Liver (tissue), 9 donors: Measurements from ENCODE around the gene CALR. TPM values are rescaled to one million over a fixed set of nuclear protein-coding genes. Genes with fewer than 3 reads are reported as not detected.
A peak's percentile ranks its signal among the peaks of the same experiment; 100 is the strongest.
"Not testable (repeated sequence)": the region's sequence is repeated elsewhere in the genome, so short reads cannot be mapped to it uniquely, and the experiment has no call there.

Source experiments
- DNase-seq: peaks from one replicate; pipeline ENCODE4 v3.0.0-alpha.2; 2017; ENCODE audit warnings: low spot score
- H3K27ac ChIP-seq, 2 donors: one replicate each; pipeline ENCODE4 v1.7.0; 2013; ENCODE audit warnings: inconsistent platforms in 2 of 2, low read length in 2 of 2, control low read depth in 1 of 2, low read depth in 1 of 2, mild to moderate bottlenecking in 1 of 2
- H3K27me3 ChIP-seq, 4 donors: one replicate each; pipeline versions ENCODE4 v1.6.1 to v1.7.0; 2013; ENCODE audit warnings: low read length in 3 of 4, inconsistent platforms in 1 of 4, mild to moderate bottlenecking in 1 of 4, moderate library complexity in 1 of 4; ENCODE audit not compliant: control insufficient read depth in 4 of 4, insufficient read depth in 4 of 4
- H3K36me3 ChIP-seq, 4 donors: one replicate each; pipeline versions ENCODE4 v1.6.1 to v1.7.0; 2013; ENCODE audit warnings: low read length in 3 of 4, mild to moderate bottlenecking in 3 of 4, low read depth in 1 of 4, moderate library complexity in 1 of 4; ENCODE audit not compliant: control insufficient read depth in 4 of 4, insufficient read depth in 3 of 4
- H3K4me1 ChIP-seq, 4 donors: one replicate each; pipeline versions ENCODE4 v1.6.1 to v1.7.0; 2013; ENCODE audit warnings: low read length in 3 of 4, mild to moderate bottlenecking in 3 of 4, moderate library complexity in 1 of 4; ENCODE audit not compliant: control insufficient read depth in 4 of 4, insufficient read depth in 4 of 4
- H3K4me3 ChIP-seq, 3 donors: one replicate each; pipeline versions ENCODE4 v1.6.1 to v1.7.0; 2013; ENCODE audit warnings: low read length in 3 of 3, control low read depth in 1 of 3, low read depth in 1 of 3, mild to moderate bottlenecking in 1 of 3
- H3K9ac ChIP-seq, 2 donors: one replicate each; pipeline ENCODE4 v1.7.0; 2013; ENCODE audit warnings: low read length in 2 of 2, mild to moderate bottlenecking in 2 of 2, moderate library complexity in 2 of 2, control low read depth in 1 of 2, low read depth in 1 of 2
- H3K9me3 ChIP-seq, 4 donors: one replicate each; pipeline versions ENCODE4 v1.6.1 to v1.7.0; 2013; ENCODE audit warnings: low read length in 3 of 4; ENCODE audit not compliant: control insufficient read depth in 4 of 4
- EGR1 ChIP-seq, 2 donors: IDR thresholded peaks; 2 replicates each; pipeline ENCODE4 v1.6.1; 2016 to 2018; ENCODE audit warnings: antibody characterized with exemption in 2 of 2, low read depth in 2 of 2
- FOXA1 ChIP-seq: IDR thresholded peaks from 2 replicates; pipeline ENCODE4 v1.6.1; 2016; ENCODE audit warnings: antibody characterized with exemption
- FOXA2 ChIP-seq: IDR thresholded peaks from 2 replicates; pipeline ENCODE4 v1.6.1; 2016; ENCODE audit warnings: antibody characterized with exemption
- GABPA ChIP-seq, 2 donors: IDR thresholded peaks in 1 of 2; conservative IDR thresholded peaks in 1 of 2; 2 replicates each; pipeline ENCODE4 v1.6.1; 2016; ENCODE audit warnings: antibody characterized with exemption in 2 of 2, mild to moderate bottlenecking in 1 of 2, moderate library complexity in 1 of 2
- HNF4A ChIP-seq, 2 donors: conservative IDR thresholded peaks; 2 replicates each; pipeline ENCODE4 v1.6.1; 2016; ENCODE audit warnings: antibody characterized with exemption in 2 of 2, mild to moderate bottlenecking in 2 of 2
- HNF4G ChIP-seq: IDR thresholded peaks from 2 replicates; pipeline ENCODE4 v1.6.1; 2016; ENCODE audit warnings: antibody characterized with exemption
- JUND ChIP-seq, 2 donors: IDR thresholded peaks; 2 replicates each; pipeline ENCODE4 v1.6.1; 2016; ENCODE audit warnings: antibody characterized with exemption in 2 of 2
- NR2F2 ChIP-seq: IDR thresholded peaks from 2 replicates; pipeline ENCODE4 v1.6.1; 2016; ENCODE audit warnings: antibody characterized with exemption
- RAD21 ChIP-seq, 2 donors: IDR thresholded peaks; 2 replicates each; pipeline ENCODE4 v1.6.1; 2016; ENCODE audit warnings: antibody characterized with exemption in 2 of 2, mild to moderate bottlenecking in 2 of 2
- RXRA ChIP-seq, 2 donors: IDR thresholded peaks; 2 replicates each; pipeline ENCODE4 v1.6.1; 2017 to 2018; ENCODE audit warnings: antibody characterized with exemption in 2 of 2, mild to moderate bottlenecking in 1 of 2
- SP1 ChIP-seq: IDR thresholded peaks from 2 replicates; pipeline ENCODE4 v1.6.1; 2018; ENCODE audit warnings: antibody characterized with exemption, mild to moderate bottlenecking
- TAF1 ChIP-seq: conservative IDR thresholded peaks from 2 replicates; pipeline ENCODE4 v1.6.1; 2016; ENCODE audit warnings: antibody characterized with exemption, mild to moderate bottlenecking
- YY1 ChIP-seq: IDR thresholded peaks from 2 replicates; pipeline ENCODE4 v1.6.1; 2016; ENCODE audit warnings: antibody characterized with exemption, mild to moderate bottlenecking
- WGBS: extraction: QIAGEN DNeasy Blood & Tissue Kit; methylation state at CpG from one replicate; pipeline ENCODE4 v1.1.7; 2013; 5-methylcytosine and 5-hydroxymethylcytosine counted together
- polyA plus RNA-seq, 2 donors: library from polyadenylated mRNA; stranded (reverse) in 1 of 2; unstranded in 1 of 2; fragments of 200-250 nt in 1 of 2; fragments of >200 nt in 1 of 2; fragmentation: Nextera tagmentation in 1 of 2; extraction: Ambion mirVana in 1 of 2; gene quantifications; one replicate each; pipeline versions ENCODE4 v1.2.1 to v1.2.3, GENCODE V29; 2013 to 2015
- total RNA-seq, 2 donors: library from RNA; depleted of rRNA; stranded (reverse); fragments of >200 nt; gene quantifications; one replicate each; pipeline ENCODE4 v1.2.3, GENCODE V29; 2014
- TF ChIP-seq, protein P1 (sequence below): fragments of 150-350 bp; IDR thresholded peaks from 2 replicates; pipeline ENCODE4 v1.5.1; 2017; ENCODE audit warnings: improper control_type of control experiment, low read depth, low read length; ENCODE audit not compliant: missing input control
- TF ChIP-seq, protein P2 (sequence below): IDR thresholded peaks from 2 replicates; pipeline ENCODE4 v1.6.1; 2016; ENCODE audit warnings: antibody characterized with exemption
- TF ChIP-seq, protein P3 (sequence below): IDR thresholded peaks from 2 replicates; pipeline ENCODE4 v1.6.1; 2016; ENCODE audit warnings: antibody characterized with exemption
- TF ChIP-seq, protein P4 (sequence below): IDR thresholded peaks from 2 replicates; pipeline ENCODE4 v1.6.1; 2016; ENCODE audit warnings: antibody characterized with exemption
- TF ChIP-seq, protein P5 (sequence below): IDR thresholded peaks from 2 replicates; pipeline ENCODE4 v1.6.1; 2016; ENCODE audit warnings: antibody characterized with exemption, mild to moderate bottlenecking
- donor health status: healthy.
- donor health status: healthy.
- donor health status: healthy.
- donor health status: healthy.
- donor health status: healthy.

The CALR gene
- 1,000 to 10,000 TPM in 1 of 2 donors, 100 to 1,000 TPM in 1; 618 to 1,316 TPM for total RNA-seq
- 1,000 to 10,000 TPM in 1 of 2 donors, 100 to 1,000 TPM in 1; 913 to 1,228 TPM for polyA plus RNA-seq

DNA sequence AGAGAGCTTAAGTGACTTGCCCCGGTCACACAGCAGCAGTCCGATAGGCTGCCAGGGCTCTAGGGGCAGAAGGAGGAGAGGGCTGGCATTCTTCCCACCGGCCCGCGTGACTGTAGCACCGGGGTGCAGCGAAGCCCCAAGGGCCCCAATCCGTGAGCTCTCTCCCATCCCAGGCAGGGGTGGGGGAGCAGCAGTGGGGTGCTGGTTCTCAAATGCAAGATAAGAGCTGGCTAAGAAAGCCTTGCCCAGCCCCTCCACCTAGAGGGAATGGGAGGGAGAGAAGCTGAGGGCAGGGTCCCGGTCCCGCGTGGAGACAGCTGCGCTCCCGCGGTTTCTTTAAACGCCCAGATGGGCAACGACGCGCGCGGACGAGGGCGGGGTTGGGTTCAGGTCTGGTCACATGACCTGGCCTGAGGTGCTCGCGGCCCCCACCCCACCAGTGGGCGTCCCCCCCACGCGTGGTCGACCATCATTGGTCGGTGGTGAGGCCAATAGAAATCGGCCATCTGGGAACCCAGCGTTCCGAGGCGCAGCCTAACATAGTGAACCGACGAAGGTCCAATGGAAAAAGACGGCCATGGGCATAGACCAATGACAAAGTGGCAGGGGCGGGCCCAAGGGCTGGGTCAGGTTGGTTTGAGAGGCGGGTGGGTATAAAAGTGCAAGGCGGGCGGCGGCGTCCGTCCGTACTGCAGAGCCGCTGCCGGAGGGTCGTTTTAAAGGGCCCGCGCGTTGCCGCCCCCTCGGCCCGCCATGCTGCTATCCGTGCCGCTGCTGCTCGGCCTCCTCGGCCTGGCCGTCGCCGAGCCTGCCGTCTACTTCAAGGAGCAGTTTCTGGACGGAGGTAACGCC is at the start of gene CALR:
TSS of gene CALR (plus strand) at position 683 of the 852 bp plus-strand sequence. CDS start at position 754, 71 bp downstream.
- Histone ChIP-seq H3K9ac (peak within 1 kb of the TSS; percentile 76 to 91), H3K4me1 (peaks cover 10 to 42% (median 31%) of the 10 kb centered on the region in 4 donors), H3K27ac (peak within 1 kb of the TSS; percentile 81 to 84), H3K9me3 (no peaks in the 10 kb centered on the region), H3K4me3 (peak within 1 kb of the TSS; percentile 82 to 97 (median 85)), H3K36me3 (peaks cover 13 to 26% (median 21%) of the 10 kb centered on the region in 4 donors), H3K27me3 (no peaks in the 10 kb centered on the region)
- TF ChIP-seq YY1 (peak; percentile 90), FOXA2 (no peak), NR2F2 (no peak), GABPA (IDR thresholded peaks at IDR 0.05 in 1 of 2, conservative IDR thresholded peaks at IDR 0.05 in 1 of 2) (peak in 1 of 2 donors; percentile 72), RXRA (IDR thresholded peaks at IDR 0.05) (peak; percentile 52 to 62), TAF1 (peak; percentile 94), FOXA1 (no peak), EGR1 (IDR thresholded peaks at IDR 0.05; ENCODE audit: low read depth in 2 of 2) (peak; percentile 70 to 73), RAD21 (IDR thresholded peaks at IDR 0.05) (no peak), SP1 (peak; percentile 97), HNF4A (conservative IDR thresholded peaks at IDR 0.05) (peak; percentile 30 to 55), JUND (IDR thresholded peaks at IDR 0.05) (peak in 1 of 2 donors; percentile 60), HNF4G (no peak)
- TF ChIP-seq, protein P1, sequence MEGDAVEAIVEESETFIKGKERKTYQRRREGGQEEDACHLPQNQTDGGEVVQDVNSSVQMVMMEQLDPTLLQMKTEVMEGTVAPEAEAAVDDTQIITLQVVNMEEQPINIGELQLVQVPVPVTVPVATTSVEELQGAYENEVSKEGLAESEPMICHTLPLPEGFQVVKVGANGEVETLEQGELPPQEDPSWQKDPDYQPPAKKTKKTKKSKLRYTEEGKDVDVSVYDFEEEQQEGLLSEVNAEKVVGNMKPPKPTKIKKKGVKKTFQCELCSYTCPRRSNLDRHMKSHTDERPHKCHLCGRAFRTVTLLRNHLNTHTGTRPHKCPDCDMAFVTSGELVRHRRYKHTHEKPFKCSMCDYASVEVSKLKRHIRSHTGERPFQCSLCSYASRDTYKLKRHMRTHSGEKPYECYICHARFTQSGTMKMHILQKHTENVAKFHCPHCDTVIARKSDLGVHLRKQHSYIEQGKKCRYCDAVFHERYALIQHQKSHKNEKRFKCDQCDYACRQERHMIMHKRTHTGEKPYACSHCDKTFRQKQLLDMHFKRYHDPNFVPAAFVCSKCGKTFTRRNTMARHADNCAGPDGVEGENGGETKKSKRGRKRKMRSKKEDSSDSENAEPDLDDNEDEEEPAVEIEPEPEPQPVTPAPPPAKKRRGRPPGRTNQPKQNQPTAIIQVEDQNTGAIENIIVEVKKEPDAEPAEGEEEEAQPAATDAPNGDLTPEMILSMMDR: no peak
- TF ChIP-seq, protein P2, sequence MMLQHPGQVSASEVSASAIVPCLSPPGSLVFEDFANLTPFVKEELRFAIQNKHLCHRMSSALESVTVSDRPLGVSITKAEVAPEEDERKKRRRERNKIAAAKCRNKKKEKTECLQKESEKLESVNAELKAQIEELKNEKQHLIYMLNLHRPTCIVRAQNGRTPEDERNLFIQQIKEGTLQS: no peak
- TF ChIP-seq, protein P3, sequence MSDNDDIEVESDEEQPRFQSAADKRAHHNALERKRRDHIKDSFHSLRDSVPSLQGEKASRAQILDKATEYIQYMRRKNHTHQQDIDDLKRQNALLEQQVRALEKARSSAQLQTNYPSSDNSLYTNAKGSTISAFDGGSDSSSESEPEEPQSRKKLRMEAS: peak; percentile 79
- TF ChIP-seq, protein P4, sequence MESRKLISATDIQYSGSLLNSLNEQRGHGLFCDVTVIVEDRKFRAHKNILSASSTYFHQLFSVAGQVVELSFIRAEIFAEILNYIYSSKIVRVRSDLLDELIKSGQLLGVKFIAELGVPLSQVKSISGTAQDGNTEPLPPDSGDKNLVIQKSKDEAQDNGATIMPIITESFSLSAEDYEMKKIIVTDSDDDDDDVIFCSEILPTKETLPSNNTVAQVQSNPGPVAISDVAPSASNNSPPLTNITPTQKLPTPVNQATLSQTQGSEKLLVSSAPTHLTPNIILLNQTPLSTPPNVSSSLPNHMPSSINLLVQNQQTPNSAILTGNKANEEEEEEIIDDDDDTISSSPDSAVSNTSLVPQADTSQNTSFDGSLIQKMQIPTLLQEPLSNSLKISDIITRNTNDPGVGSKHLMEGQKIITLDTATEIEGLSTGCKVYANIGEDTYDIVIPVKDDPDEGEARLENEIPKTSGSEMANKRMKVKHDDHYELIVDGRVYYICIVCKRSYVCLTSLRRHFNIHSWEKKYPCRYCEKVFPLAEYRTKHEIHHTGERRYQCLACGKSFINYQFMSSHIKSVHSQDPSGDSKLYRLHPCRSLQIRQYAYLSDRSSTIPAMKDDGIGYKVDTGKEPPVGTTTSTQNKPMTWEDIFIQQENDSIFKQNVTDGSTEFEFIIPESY: no peak
- TF ChIP-seq, protein P5, sequence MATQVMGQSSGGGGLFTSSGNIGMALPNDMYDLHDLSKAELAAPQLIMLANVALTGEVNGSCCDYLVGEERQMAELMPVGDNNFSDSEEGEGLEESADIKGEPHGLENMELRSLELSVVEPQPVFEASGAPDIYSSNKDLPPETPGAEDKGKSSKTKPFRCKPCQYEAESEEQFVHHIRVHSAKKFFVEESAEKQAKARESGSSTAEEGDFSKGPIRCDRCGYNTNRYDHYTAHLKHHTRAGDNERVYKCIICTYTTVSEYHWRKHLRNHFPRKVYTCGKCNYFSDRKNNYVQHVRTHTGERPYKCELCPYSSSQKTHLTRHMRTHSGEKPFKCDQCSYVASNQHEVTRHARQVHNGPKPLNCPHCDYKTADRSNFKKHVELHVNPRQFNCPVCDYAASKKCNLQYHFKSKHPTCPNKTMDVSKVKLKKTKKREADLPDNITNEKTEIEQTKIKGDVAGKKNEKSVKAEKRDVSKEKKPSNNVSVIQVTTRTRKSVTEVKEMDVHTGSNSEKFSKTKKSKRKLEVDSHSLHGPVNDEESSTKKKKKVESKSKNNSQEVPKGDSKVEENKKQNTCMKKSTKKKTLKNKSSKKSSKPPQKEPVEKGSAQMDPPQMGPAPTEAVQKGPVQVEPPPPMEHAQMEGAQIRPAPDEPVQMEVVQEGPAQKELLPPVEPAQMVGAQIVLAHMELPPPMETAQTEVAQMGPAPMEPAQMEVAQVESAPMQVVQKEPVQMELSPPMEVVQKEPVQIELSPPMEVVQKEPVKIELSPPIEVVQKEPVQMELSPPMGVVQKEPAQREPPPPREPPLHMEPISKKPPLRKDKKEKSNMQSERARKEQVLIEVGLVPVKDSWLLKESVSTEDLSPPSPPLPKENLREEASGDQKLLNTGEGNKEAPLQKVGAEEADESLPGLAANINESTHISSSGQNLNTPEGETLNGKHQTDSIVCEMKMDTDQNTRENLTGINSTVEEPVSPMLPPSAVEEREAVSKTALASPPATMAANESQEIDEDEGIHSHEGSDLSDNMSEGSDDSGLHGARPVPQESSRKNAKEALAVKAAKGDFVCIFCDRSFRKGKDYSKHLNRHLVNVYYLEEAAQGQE: peak; percentile 93
- peak; percentile 99 for DNase-seq
- under 1% methylated on average over 63 of the region's 63 CpGs for WGBS

DNA sequence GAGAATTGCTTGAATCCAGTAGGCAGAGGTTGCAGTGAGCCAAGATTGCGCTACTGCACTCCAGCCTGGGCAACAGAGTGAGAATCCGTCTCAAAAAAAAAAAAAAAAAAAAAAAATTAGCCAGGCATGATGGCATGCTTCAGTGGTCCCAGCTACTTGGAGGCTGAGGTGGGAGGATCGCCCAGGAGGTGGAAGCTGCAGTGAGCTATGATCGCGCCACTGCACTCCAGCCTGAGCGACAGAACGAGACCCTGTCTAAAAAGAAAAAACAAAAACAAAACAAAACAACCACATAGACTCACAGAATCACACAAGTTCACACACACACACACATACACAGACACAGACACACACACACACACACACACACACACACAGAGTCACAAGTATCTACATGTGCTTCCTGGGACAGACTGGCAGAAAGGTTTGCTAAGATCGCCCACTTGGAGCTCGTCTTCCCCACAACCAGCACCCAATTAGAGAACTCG is 48.1 kb upstream of the CALR start:
- Histone ChIP-seq H3K4me1 (peaks cover 6 to 33% (median 25%) of the 10 kb centered on the region in 4 donors), H3K4me3 (peak overlapping the region in 1 of 3 donors; percentile 48), H3K36me3 (peaks cover 6 to 16% (median 9%) of the 10 kb centered on the region in 4 donors), H3K27ac (peak overlapping the region; percentile 30 to 66), H3K9ac (peak overlapping the region in 1 of 2 donors; percentile 46)
- 33% methylated on average over 10 of the region's 10 CpGs for WGBS
- H3K27me3 ChIP-seq, H3K9me3 ChIP-seq, DNase-seq: not testable (repeated sequence)
